Heart left ventricle (tissue), 13 donors: Measurements from ENCODE around the gene CYP46A1.

ENCODE experiments used
- CTCF ChIP-seq, 12 donors: fragments of 200-600 bp; sonication (generic) in 4 of 12; IDR thresholded peaks; one replicate each; pipeline versions ENCODE4 v1.5.0 to v1.8.0; 2018 to 2022; ENCODE audit warnings: antibody characterized with exemption in 12 of 12, mild to moderate bottlenecking in 5 of 12
- POLR2A ChIP-seq, 2 donors: fragments of 450-650 bp; IDR thresholded peaks; one replicate each; pipeline ENCODE4 v1.6.1; 2017; ENCODE audit warnings: antibody characterized with exemption in 2 of 2, mild to moderate bottlenecking in 2 of 2, moderate library complexity in 2 of 2
- donor health status: ischemic (EF 13 %, LVEDD 7.1; RV severe dilation, severe dysfunction).
- donor health status: DM: no; HTN: yes; CAD: no.
- donor health status: DM: no; HTN: no; CAD: no.
- donor health status: ischemic (EF 25% LVEDD 6.9; RV normal size, moderate dysfunction).
- donor health status: ischemic (EF 25% LVEDD 5.7; RV mildly dilated, moderate dysfunction).
- donor health status: ischemic (EF 35%, LVEDD 5.7; RV mildly dilated, moderate dysfunction).
- donor health status: nonischemic (EF 11% LVEDD 7.7; RV severe dilation, severe dysfunction).
- donor health status: DM: yes; HTN: yes; CAD: no.
- donor health status: PGD.
- donor health status: ischemic (EF 29% LVEDD 5.4; RV normal size, mild dysfunction).
- donor health status: nonischemic (EF 23%, LVEDD 6.1; RV moderate dilation, normal function).

DNA sequence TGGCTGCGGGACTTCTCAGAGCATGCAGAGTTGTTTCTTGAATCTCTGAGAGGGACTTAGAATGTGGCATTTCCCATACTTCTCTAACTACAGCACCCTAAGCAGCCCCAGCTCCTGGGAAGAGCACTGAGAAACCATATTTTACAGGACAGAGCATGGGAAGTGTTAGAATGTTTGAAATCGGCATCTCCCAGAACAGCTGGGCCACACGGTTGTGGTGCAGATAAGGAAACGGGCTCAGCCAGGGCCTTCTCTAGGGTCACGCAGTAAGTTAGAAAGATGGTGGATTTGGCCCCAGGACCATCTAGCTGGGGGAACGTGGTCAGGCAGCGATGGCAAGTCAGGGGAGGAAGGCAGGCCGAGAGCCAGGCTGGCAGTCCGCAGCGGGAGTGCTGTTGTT is 49.7 kb upstream of the CYP46A1 start:
- TF ChIP-seq CTCF (IDR thresholded peaks at IDR 0.05) (no peak), POLR2A (IDR thresholded peaks at IDR 0.05) (no peak)
